COR-L47 (cell line): Measurements from ENCODE around the gene CYP46A1.
A peak's percentile ranks its signal among the peaks of the same experiment; 100 is the strongest.
"Not testable (repeated sequence)": the region's sequence is repeated elsewhere in the genome, so short reads cannot be mapped to it uniquely, and the experiment has no call there.

Experiments used
- DNase-seq: peaks from one replicate; lab custom pipeline; 2025; lab: John Stamatoyannopoulos, UW

CYP46A1 gene

DNA sequence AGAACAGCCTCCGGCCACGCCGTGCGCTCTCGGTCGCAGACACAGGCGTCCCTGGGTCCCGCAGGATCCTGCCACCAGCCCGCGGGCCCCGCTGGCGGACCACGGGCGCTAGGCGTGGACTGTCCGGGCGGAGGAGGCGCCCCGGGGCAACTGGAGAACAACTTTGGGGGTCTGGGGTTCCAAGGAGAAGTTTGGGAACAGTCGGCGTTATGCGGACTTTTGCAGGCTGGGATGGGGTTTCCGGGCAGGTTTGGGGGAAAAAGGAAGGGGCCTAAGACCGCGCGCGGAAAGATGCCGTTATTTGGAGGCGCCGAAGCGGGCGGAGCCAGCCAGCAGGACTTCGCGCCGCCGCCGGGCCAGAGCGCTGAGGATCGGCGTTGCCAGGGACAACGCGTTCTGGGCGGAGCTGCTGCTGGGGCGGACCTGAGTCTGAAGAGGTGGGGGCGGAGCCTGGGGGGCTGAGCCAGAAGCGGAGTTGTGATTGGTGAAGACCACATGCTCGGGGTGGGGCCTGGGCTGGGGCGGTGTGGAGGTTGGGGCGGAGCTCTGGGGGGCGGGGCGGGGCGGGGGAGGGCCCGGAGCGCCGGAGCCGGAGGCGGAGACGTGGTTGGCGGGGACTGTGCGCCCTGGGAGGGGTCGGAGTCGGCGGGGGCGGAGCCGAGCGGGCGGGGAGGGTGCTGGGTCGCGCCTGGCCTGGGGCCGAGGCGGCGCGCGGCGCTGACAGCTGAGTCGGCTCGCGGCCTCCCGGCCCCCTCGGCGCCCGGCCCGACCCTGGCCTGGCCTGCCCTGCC is at the start of gene CYP46A1:
Gene CYP46A1, plus strand, starts transcription at position 680 of the 791 bp plus-strand sequence. CDS start 120 bp downstream, outside the sequence.
- peak; percentile 100 for DNase-seq

DNA sequence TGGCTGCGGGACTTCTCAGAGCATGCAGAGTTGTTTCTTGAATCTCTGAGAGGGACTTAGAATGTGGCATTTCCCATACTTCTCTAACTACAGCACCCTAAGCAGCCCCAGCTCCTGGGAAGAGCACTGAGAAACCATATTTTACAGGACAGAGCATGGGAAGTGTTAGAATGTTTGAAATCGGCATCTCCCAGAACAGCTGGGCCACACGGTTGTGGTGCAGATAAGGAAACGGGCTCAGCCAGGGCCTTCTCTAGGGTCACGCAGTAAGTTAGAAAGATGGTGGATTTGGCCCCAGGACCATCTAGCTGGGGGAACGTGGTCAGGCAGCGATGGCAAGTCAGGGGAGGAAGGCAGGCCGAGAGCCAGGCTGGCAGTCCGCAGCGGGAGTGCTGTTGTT is 49.7 kb upstream of the CYP46A1 start:
- DNase-seq: no peak

- DNase-seq: no peak
These were observed 49.0 kb upstream of the CYP46A1 start for GRCh38 chr14:99635116-99635515.

DNA sequence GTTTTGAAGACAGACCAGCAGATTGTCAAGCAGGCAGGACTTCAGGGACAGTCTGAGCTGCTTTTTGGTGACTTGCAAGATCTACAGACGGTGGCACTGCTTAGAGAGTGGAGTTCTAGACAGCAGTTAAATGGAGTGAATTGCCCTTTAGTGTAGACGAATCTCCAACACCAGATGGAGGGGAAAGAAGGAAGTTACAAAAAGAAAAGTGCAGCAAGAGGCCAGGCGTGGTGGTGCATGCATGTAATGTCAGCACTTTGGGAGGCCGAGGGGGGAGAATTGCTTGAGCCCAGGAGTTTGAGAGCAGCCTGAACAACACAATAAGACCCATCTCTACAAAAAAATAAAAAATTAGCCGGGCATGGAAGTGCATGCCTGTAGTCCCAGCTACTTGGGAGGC is 47.6 kb upstream of the CYP46A1 start:
- no peak for DNase-seq

GRCh38 chr14:99637624-99638023 is 46.5 kb upstream of the CYP46A1 start:
- DNase-seq: no peak

DNA sequence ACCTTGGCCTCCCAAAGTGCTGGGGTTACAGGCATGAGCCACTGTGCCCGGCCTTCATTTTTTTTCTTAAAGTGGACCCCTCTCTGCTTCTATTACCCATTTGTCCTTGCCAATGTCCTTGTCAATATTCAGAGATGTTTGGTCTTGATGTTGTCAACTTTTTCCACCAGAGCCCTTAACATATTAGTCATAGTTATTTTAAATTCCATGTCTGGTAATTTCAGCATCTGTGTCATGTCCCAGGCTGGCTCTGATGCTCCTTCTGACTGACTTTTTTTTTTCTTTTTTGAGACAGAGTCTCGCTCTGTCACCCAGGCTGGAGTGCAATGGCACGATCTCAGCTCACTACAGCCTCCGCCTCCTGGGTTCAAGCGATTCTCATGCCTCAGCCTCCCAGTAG is 41.3 kb upstream of the CYP46A1 start:
- not testable (repeated sequence) for DNase-seq

DNA sequence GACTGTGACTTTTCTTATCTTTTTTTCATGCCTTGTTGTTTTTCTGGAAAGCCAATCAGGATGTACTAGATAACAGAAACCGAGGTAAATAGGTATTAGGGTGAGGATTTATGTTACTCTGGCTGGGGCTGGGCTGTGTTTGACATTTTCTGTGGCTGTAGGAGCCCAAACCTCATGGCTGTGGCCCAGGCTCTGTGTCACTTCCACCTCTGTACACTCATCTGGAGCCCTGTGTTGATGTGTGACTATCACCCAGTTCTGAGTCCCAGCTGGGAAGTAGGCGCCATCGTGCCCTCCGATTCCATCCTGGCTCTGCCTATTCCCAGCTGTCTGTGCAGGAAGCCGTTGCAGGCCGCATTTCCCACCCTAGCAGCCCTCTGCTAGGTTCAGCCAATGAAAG is 40.8 kb upstream of the CYP46A1 start:
- no peak for DNase-seq

DNA sequence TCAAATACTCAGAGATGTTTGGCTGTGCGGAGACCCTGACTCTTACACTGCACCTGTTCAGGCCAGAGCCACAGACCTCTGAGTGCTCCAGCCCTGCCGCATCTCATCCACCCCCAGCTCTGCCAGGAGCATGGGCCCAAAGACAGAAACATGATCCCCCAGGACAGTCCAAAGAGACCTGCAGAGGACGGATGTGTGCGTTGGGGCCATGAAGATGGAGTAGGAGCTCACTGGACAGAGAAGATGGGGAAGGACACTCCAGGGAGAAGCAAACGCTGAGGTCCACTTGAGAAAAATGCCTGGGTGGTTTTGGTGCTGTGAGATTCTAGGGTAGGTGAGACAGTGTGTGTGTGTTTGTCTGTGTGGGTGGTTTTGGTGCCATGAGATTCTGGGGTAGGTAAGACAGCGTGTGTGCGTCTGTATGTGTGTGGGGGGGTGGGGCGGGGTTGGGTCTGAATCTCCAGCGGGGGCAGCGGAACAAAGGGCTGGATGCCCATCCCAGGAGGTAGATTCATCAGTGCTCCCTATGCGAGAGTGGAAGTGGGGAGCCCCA is 40.0 kb upstream of the CYP46A1 start:
- DNase-seq: no peak

GRCh38 chr14:99644723-99645544 is 39.2 kb upstream of the CYP46A1 start, which contains the start of gene HHIPL1:
TSS of gene HHIPL1 (plus strand) at chr14:99645129. CDS start at chr14:99645208, 79 bp downstream.
- DNase-seq: no peak

DNA sequence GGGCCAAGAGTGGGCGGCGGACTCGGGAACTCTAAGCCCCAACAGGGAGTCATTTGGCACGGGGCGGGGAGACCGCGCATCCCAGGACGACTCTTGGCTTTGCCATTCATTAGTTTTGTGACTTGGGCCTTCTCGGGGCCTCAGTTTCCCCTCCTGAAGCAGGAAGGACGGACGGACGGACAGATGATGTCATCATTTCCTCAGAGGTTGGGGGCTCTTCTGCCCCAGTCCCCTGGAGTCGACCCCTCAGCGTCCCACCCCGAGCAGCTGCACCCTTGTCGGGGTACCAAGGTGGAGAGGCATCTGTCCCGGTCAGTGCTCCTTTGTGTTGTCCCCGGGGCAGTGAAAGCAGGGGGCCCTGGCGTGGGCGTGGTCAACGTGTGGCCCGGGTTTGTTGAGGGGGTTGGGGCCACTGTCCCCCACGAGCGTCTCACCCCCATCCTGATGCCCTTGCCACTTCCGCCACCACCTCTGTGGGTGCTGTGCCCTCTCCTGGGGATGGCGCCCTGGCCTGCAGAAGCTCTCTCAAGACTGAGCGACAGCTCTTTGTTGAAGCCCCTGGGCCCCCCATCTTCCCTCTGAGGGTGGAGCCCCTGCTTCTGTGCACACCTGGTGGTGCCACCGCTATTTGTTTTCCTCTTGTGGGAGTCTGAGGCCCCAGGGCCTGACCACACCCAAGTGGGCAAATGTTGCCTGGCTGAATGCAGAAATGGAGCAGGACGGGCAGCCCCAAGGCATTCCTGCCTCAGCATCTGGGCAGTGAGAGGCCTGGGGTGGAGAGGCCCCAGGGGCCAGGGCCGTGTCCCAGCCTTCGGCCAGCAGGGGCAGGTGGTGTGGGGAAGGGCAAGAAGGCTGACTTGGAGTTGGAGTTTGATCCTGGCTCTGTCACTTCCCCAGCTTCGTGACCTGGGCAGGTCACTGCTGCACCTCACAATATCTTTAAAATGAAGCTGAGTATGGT is 38.3 kb upstream of the CYP46A1 start:
- DNase-seq: no peak

DNA sequence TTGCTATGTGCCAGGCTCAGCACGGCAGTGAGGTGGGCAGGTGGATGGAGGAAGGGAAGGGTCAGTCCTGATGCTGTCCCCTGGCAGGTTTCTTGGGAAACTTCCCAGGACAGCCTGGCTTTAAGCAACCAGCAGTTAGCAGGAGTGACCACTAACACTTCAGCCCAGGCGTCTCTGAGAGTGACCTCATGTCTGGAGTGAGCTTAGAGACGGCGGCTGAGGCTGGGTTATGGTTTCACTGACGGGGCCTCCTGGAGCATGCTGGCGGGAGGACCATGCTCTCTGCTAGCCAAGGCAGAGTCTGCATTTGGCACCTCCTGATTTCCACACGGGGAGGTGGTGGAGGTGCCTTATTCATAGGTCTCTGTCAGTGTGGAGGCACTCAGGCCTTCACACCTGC is 36.7 kb upstream of the CYP46A1 start:
- no peak for DNase-seq

- no peak for DNase-seq
These were observed 35.9 kb upstream of the CYP46A1 start for GRCh38 chr14:99648027-99648784.

DNA sequence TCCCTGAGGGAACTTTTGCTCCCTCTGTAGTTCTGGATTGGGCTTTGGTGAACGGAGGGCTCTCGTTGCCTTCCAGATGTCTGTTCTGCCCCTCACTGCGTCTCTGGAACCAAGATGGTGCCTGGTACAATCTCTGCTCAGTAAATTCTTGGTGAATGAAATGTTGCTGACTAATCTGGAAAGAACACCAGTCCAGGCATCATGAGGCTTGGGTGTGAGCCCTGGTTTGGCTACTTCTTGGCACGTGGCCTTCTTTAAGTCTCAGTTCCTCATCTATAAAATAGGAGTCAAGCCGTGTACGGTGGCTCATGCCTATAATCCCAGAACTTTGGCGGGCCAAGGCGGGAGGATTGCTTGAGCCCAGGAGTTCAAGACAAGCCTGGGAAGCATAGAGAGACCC is 34.9 kb upstream of the CYP46A1 start:
- no peak for DNase-seq

DNA sequence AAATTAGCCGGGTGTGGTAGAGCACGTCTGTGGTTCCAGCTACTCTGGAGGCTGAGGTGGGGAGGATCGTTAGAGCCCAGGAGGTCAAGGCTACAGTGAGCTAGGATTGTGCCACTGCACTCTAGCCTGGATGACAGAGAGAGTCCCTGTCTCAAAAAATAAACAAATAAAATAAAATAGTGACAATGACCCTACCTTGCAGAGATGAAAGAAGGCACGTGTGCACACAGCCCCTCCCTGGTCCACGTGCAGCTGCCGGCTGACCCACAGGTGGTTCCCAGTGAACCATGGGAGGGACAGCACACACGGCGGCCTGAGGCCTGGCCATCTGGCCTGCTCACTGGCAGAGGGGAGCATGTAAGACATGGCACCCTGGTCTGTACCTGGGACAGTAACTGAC is 34.5 kb upstream of the CYP46A1 start:
- DNase-seq: no peak

- no peak for DNase-seq
These were observed 33.9 kb upstream of the CYP46A1 start for GRCh38 chr14:99650189-99650588.

- DNase-seq: no peak
These were observed 31.9 kb upstream of the CYP46A1 start for GRCh38 chr14:99651953-99652746.

DNA sequence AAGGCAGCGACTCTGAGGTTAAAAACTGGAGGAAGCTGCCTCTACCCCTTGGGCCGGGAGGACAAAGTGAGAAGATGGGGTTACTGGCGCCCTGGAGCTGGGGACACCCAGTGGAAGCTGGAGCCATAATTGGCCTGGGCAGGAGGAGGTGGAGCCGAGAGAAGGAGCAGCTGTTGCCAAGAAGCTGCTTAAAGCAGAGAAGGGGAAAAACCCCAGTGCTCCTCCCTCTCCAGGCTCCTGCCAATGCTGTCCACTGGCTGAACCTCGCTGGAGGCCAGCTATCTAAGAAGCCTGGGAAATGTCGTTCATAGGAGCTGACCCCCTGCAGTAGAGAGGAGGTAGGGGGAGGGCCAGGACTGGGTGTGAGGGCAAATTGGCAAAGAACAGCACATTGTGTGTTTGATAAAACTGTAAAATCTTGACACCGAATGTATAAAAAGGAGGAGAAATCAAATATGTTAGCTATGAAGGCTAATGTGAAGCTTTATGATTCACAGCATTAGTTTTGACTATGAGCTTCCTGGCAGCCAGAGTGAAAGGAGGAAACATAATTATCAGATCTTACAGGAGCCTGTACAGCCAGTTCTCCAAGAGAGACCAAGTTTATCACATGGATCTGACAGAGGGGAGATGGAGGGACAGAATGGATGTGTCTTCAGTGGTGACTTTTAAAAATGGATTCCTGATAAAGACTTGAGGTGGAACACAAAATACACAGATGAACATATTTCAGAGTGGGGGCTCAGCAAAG is 29.7 kb upstream of the CYP46A1 start:
- DNase-seq: no peak

DNA sequence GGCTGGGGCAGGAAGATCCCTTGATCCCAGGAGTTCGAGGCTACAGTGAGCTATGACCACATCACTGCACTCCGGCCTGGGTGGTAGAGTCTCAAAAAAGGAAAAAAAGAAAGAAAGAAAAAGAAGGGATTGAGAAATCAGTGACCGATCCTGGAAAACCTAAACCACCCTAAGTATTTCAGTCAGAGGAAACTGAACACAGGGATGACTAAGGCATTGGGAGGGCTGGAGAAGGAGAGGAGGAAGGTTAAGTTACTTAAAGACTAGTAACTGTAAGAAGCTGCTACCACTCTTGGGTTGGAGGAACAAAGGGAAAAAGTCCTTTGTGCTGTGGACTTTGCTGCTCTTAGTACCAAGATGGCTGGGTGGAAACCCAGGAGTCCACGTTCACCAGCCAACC is 28.6 kb upstream of the CYP46A1 start:
- no peak for DNase-seq

DNA sequence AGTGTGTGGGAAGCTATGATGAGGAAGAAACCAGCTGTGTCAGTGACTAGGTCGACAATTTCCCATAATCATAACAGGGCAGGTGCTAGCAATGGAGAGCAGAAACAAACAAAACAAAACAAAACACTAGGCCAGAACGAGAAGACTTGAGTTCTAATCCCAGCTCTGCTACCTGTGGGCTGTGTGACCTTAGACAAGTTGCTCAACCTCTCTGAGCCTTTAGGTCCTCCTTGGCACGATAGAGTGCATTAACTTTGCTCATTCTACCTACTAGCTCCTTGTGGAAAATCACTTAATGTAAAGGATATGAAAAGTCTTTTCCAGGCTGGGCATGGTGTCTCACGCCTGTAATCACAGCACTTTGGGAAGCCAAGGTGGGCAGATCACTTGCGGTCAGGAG is 27.9 kb upstream of the CYP46A1 start:
- DNase-seq: no peak
